CD4-positive, alpha-beta T cell (primary cell): ENCODE data around the gene CCL24. TPM values are rescaled to one million over a fixed set of nuclear protein-coding genes. Genes with fewer than 3 reads are reported as not detected.
"Not testable (repeated sequence)": the region's sequence is repeated elsewhere in the genome, so short reads cannot be mapped to it uniquely, and the experiment has no call there.

Experiments used
- ATAC-seq: fragments of 200-7000 bp; cut with Tn5 transposase; one replicate; pipeline ENCODE4 v1.10.0; 2022; ENCODE audit warnings: mild to moderate bottlenecking; ENCODE audit not compliant: poor library complexity
- CTCF ChIA-PET: fragments of 350-600 bp; sonication (Branson Sonifier 250); formaldehyde crosslinking; loops from one replicate; lab custom pipeline; 2021; ENCODE audit warnings: antibody characterized with exemption, inconsistent platforms; lab: Charles Lee
- POLR2A ChIA-PET: fragments of 350-600 bp; sonication (Branson Sonifier 250); formaldehyde crosslinking; loops from one replicate; lab custom pipeline; 2021; ENCODE audit warnings: antibody characterized with exemption, inconsistent platforms; lab: Charles Lee
- DNase-seq, 14 experiments: peaks; one replicate each; pipeline ENCODE4 v3.0.0-alpha.2; 2013 to 2020; ENCODE audit warnings: mixed read lengths in 2 of 14
- H3K27ac ChIP-seq, 2 donors: one replicate each; pipeline versions ENCODE4 v1.5.1 to v1.7.0; 2013; ENCODE audit warnings: low read length in 2 of 2, low read depth in 1 of 2, mild to moderate bottlenecking in 1 of 2
- H3K27me3 ChIP-seq, 2 experiments: 1 replicate in 1 of 2; 2 replicates in 1 of 2; pipeline versions ENCODE4 v1.6.1 to v1.7.0; 2013; ENCODE audit warnings: low read length in 2 of 2, control low read depth in 1 of 2, mild to moderate bottlenecking in 1 of 2, moderate library complexity in 1 of 2; ENCODE audit not compliant: insufficient read depth in 2 of 2, control insufficient read depth in 1 of 2
- H3K36me3 ChIP-seq: one replicate; pipeline ENCODE4 v1.6.1; 2013; ENCODE audit warnings: low read length, control low read depth; ENCODE audit not compliant: insufficient read depth
- H3K4me1 ChIP-seq: one replicate; pipeline ENCODE4 v1.6.1; 2013; ENCODE audit warnings: low read length, control low read depth; ENCODE audit not compliant: insufficient read depth
- H3K4me3 ChIP-seq: one replicate; pipeline ENCODE4 v1.5.1; 2013; ENCODE audit warnings: mild to moderate bottlenecking, low read length, moderate library complexity
- H3K9me3 ChIP-seq, 2 experiments: 1 replicate in 1 of 2; 2 replicates in 1 of 2; pipeline versions ENCODE4 v1.6.1 to v1.7.0; 2013; ENCODE audit warnings: low read length in 2 of 2, mild to moderate bottlenecking in 2 of 2, control low read depth in 1 of 2, moderate library complexity in 1 of 2; ENCODE audit not compliant: control insufficient read depth in 1 of 2, insufficient read depth in 1 of 2
- H3K27ac Mint-ChIP-seq: one replicate; pipeline ENCODE4 v1.8.0; 2020; ENCODE audit warnings: mixed read lengths
- H3K27me3 Mint-ChIP-seq: one replicate; pipeline ENCODE4 v1.8.0; 2021; ENCODE audit warnings: mixed read lengths
- H3K36me3 Mint-ChIP-seq: one replicate; pipeline ENCODE4 v1.8.0; 2021; ENCODE audit warnings: low read depth, mixed read lengths
- H3K4me1 Mint-ChIP-seq: one replicate; pipeline ENCODE4 v1.8.0; 2021; ENCODE audit warnings: low read depth, mixed read lengths
- H3K4me3 Mint-ChIP-seq: one replicate; pipeline ENCODE4 v1.8.0; 2020; ENCODE audit warnings: mild to moderate bottlenecking, mixed read lengths
- H3K9me3 Mint-ChIP-seq: one replicate; pipeline ENCODE4 v1.8.0; 2020; ENCODE audit warnings: mixed read lengths
- intact Hi-C, 2 experiments: fragments of 100-400 bp; cut with DNase I in 1 of 2; cut with micrococcal nuclease in 1 of 2; formaldehyde crosslinking; loops; one replicate each; pipeline versions ENCODE4 v1.15.1 to v1.9.0; 2023 to 2025; cut with DNase I, micrococcal nuclease
- total RNA-seq, 174 experiments: library from RNA in 2 of 174; stranded (reverse) in 2 of 174; gene quantifications; one replicate each; pipeline ENCODE4 v1.2.3 and lab custom pipeline; 2021 to 2026
- TF ChIP-seq, protein P1 (sequence below): fragments of 200-600 bp; IDR thresholded peaks from one replicate; pipeline ENCODE4 v1.8.0; 2022; ENCODE audit warnings: antibody characterized with exemption, mild to moderate bottlenecking

CCL24 gene
- total RNA-seq, 2 experiments from 2014 or later, result not detected

DNA sequence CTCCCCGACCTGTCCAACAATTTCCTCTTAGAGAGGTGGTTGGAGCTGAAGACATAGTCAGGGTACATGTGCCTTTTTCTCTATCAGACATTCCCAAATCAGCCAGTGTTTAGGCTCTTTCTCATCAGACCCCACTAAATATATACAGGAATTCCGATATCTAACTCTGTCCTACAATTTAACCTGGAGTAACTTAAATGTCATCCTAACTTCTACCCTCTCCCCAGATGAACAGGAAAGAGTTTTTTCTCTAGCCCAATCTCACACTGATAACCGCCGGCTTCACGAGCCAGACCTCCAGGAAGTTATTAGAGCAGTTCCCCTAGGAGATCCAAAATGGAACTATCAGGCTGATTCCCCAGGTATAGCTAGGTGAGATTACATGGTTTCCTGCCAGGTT, 30.5 kb downstream of the CCL24 start:
- intact Hi-C loops, H3K9me3 Mint-ChIP-seq, H3K4me3 Mint-ChIP-seq, POLR2A ChIA-PET, H3K27me3 ChIP-seq, H3K9me3 ChIP-seq, H3K4me3 ChIP-seq, H3K27ac Mint-ChIP-seq, H3K4me1 ChIP-seq, DNase-seq, H3K27me3 Mint-ChIP-seq, H3K27ac ChIP-seq, H3K4me1 Mint-ChIP-seq, H3K36me3 ChIP-seq, ATAC-seq, H3K36me3 Mint-ChIP-seq: not testable (repeated sequence)
- CTCF ChIA-PET, result interaction anchor here (0.6 kb wide), 1 partner anchor 16 kb away, joined by 4 read pairs; no protein-coding TSS in a partner anchor

DNA sequence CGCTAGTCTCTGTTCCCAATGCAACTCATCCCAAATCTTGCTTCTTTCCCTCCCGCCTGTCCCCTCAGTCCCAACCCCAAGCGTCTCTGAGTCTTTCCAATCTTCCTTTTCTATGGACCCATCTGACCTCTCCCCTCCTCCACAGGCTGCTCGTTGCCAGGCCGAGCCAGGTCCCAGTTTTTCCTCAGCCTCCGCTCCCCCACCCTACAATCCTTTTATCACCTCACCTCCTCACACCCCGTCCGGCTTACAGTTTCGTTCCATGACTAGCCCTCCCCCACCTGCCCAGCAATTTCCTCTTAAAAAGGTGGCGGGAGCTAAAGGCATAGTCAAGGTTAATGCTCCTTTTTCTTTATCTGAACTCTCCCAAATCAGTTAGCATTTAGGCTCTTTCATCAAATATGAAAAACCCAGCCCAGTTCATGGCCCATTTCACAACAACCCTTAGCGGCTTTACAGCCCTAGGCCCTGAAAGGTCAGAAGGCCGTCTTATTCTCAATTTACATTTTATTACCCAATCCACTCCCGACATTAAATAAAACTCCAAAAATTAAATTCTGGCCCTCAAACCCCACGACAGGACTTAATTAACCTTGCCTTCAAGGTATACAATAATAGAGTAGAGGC, 32.8 kb downstream of the CCL24 start:
- H3K4me3 ChIP-seq, DNase-seq, H3K4me1 Mint-ChIP-seq, ATAC-seq, intact Hi-C loops, CTCF ChIA-PET, H3K9me3 Mint-ChIP-seq, H3K4me3 Mint-ChIP-seq, POLR2A ChIA-PET, H3K36me3 Mint-ChIP-seq, H3K9me3 ChIP-seq, H3K27ac Mint-ChIP-seq, H3K27ac ChIP-seq, H3K36me3 ChIP-seq, H3K4me1 ChIP-seq, H3K27me3 ChIP-seq, H3K27me3 Mint-ChIP-seq: not testable (repeated sequence)

DNA sequence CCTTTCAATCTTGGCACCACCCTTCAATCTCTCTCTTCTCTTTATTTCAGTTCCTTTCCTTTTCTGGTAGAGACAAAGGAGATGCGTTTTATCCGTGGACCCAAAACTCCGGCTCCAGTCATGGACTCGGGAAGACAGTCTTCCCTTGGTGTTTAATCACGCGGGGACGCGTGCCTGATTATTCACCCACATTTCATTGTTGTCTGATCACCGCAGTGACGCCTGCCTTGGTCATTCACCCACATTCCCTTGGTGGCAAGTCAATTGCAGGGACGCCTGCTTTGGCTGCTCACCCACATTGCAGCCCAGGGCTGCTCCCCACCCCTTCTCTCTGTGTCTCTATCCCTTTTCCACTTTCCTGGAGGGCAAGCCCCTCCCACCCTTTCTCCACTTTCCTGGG, 34.1 kb downstream of the CCL24 start:
- H3K4me3 ChIP-seq, POLR2A ChIA-PET, H3K9me3 Mint-ChIP-seq, H3K9me3 ChIP-seq, H3K36me3 Mint-ChIP-seq, H3K27ac Mint-ChIP-seq, H3K36me3 ChIP-seq, H3K27me3 ChIP-seq, ATAC-seq, H3K4me1 Mint-ChIP-seq, H3K27ac ChIP-seq, H3K27me3 Mint-ChIP-seq, DNase-seq, CTCF ChIA-PET, intact Hi-C loops, H3K4me3 Mint-ChIP-seq: not testable (repeated sequence)
- H3K4me1 ChIP-seq, result peaks cover 13% of the 10 kb centered on the region

DNA sequence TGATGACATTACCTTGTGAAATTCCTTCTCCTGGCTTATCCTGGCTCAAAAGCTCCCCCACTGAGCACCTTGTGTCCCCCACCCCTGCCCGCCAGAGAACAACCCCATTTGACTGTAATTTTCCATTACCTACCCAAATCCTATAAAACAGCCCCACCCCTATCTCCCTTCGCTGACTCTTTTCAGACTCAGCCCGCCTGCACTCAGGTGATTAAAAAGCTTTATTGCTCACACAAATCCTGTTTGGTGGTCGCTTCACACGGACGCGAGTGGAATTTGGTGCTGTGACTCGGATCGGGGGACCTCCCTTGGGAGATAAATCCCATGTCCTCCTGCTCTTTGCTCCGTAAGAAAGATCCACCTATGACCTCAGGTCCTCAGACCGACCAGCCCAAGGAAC, 34.6 kb downstream of the CCL24 start:
- intact Hi-C loops, H3K9me3 Mint-ChIP-seq, ATAC-seq, H3K27me3 ChIP-seq, H3K36me3 Mint-ChIP-seq, H3K36me3 ChIP-seq, DNase-seq, POLR2A ChIA-PET, H3K27ac ChIP-seq, H3K4me1 Mint-ChIP-seq, H3K27me3 Mint-ChIP-seq, H3K4me3 ChIP-seq, H3K27ac Mint-ChIP-seq, H3K9me3 ChIP-seq, H3K4me3 Mint-ChIP-seq: not testable (repeated sequence)
- CTCF ChIA-PET, result interaction anchor here (0.7 kb wide), 1 partner anchor 198 kb away, joined by 3 read pairs; no protein-coding TSS in a partner anchor
- peaks cover 13% of the 10 kb centered on the region for H3K4me1 ChIP-seq

DNA sequence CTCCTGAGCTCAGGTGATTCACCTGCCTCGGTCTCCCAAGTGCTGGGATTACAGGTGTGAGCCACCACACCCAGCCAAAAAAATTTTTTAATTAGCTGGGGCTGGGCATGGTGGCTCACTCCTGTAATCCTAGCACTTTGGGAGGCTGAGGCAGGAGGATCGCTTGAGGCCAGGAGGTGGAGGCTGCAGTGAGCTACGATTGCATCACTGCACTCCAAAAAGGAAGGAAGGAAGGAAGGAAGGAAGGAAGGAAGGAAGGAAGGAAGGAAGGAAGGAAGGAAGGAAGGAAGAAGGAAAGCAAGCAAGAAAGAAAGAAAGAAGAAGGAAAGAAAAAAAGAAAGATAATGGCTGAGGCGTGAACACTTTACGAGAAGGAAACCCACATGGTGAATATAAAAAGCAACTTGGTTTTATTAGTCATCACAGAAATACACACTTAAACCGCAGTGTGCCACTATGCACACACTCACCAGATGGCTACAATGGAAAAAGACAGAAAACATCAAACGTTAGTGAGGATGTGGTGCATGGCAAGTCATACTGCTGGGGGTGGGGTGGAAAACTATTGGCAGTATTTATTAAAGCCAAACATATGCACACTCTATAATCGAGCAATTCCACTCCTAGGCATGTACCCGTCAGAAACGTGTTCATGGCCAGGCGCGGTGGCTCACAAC, 37.2 kb downstream of the CCL24 start:
- Mint-ChIP-seq H3K36me3 (no peaks in the 10 kb centered on the region), H3K27me3 (no peaks in the 10 kb centered on the region), H3K4me3 (no peak overlapping the region), H3K27ac (no peak overlapping the region), H3K4me1 (peaks cover 5% of the 10 kb centered on the region), H3K9me3 (no peaks in the 10 kb centered on the region)
- no peak overlapping the region for H3K27ac ChIP-seq
- intact Hi-C loops, result no loop called here
- H3K27me3 ChIP-seq, result no peaks in the 10 kb centered on the region
- DNase-seq (peak in 10 of 14 experiments; percentile 1 to 76 (median 35)), ATAC-seq (peak; percentile 78)
- H3K36me3 ChIP-seq, result no peaks in the 10 kb centered on the region
- H3K9me3 ChIP-seq, result peaks cover 0 to 3% of the 10 kb centered on the region in 2 experiments
- H3K4me1 ChIP-seq, result peaks cover 13% of the 10 kb centered on the region
- TF ChIP-seq, protein P1, sequence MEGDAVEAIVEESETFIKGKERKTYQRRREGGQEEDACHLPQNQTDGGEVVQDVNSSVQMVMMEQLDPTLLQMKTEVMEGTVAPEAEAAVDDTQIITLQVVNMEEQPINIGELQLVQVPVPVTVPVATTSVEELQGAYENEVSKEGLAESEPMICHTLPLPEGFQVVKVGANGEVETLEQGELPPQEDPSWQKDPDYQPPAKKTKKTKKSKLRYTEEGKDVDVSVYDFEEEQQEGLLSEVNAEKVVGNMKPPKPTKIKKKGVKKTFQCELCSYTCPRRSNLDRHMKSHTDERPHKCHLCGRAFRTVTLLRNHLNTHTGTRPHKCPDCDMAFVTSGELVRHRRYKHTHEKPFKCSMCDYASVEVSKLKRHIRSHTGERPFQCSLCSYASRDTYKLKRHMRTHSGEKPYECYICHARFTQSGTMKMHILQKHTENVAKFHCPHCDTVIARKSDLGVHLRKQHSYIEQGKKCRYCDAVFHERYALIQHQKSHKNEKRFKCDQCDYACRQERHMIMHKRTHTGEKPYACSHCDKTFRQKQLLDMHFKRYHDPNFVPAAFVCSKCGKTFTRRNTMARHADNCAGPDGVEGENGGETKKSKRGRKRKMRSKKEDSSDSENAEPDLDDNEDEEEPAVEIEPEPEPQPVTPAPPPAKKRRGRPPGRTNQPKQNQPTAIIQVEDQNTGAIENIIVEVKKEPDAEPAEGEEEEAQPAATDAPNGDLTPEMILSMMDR, result no peak
- POLR2A ChIA-PET, result no interaction called here
- CTCF ChIA-PET, result interaction anchor here (0.7 kb wide), 1 partner anchor 244 kb away, joined by 3 read pairs; no protein-coding TSS in a partner anchor
- H3K4me3 ChIP-seq, result no peak overlapping the region

DNA sequence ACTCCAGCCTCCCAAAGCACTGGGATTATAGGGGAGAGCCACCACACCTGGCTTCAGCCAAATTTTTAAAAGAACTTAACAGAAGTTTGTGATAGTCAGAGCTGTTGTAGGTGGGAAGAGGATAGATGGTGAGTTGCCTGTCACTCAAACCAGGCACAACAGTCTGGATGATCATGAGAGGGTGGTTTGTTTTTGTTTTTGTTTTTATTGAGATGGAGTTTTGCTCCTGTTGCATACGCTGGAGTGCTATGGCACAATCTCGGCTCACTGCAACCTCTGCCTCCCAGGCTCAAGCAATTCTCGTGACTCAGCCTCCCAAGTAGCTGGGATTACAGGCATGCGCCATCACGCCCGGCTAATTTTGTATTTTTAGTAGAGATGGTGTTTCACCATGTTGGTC, 39.6 kb downstream of the CCL24 start:
- H3K4me1 ChIP-seq, result peaks cover 13% of the 10 kb centered on the region
- POLR2A ChIA-PET, H3K9me3 ChIP-seq, H3K27me3 Mint-ChIP-seq, H3K36me3 ChIP-seq, H3K9me3 Mint-ChIP-seq, H3K4me1 Mint-ChIP-seq, H3K27ac ChIP-seq, H3K4me3 Mint-ChIP-seq, H3K27ac Mint-ChIP-seq, DNase-seq, H3K36me3 Mint-ChIP-seq, ATAC-seq, CTCF ChIA-PET, H3K27me3 ChIP-seq, H3K4me3 ChIP-seq, intact Hi-C loops: not testable (repeated sequence)
